CMK (cell line): ENCODE data around the gene FNBP1.

Experiments
- DNase-seq: peaks from one replicate; pipeline ENCODE4 v3.0.0-alpha.2; 2010; ENCODE audit warnings: low read depth

Gene FNBP1

DNA sequence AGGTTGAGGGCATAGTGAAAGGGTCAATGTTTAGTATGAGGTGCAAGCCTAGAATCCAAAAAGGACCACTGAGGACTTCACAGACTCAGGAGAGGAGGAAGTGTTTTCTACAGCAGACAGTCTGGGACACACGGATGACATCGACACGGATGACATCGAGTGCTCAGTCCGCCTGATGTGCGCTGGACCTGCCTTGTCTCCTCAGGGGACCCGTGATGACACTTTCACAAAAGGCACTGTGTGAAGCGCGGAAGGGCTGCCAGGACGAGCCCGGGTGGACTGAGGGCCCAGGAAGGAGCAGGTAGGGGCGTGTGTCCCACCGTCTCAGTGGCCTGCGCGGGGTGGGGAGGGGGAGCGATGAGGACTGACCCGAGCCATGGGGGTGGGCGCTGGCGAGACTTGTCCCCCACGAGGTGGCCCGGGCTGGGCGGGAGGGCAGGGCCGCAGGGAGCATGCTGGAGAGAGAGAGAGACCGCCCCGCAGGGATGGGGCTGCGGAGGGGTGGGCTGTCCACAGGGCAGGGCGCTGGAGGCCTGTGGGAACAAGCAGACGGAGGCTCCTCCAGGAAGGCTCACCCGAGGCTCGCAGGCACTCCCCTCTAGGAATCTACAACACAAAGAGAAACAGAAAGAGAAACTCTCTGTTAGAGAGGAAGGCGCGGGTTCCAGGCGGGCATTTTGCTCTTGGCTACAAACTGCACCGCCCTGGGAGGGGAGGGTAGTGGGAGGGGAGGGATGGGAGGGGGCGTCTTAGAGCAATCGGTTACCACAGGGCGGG, 152.9 kb downstream of the FNBP1 start:
- DNase-seq: no peak

DNA sequence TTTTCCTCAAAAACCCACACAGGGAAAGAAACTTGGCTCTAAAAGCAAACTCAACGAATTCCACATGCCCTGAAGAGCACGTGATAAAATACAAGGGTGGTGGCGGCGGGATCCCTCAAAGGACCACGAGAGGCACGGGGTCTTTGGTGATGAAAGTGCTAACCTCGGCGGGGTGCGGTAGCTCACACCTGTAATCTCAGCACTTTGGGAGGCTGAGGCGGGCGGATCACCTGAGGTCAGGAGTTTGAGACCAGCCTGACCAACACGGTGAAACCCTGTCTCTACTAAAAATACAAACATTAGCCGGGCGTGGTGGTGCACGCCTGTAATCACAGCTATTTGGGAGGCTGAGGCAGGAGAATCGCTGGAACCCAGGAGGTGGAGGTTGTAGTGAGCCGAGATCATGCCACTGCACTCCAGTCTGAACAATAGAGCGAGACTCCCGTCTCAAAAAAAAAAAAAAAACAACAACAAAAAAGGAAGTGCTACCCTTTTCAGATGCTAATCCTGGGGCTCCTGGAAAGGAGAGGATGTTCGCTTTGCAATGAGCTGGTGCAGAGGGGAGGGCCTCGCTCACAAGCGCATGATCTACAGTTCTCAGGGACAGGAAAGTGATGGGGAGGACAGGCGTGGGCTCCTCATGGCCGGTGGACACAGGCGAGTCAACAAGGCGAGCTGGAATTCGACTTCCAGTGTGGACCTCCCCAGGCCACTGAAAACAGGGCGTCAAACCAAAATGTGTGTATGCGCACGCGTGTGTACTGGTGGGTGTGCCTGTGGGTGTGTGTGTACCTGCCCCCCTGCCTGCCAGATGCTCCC, 153.7 kb downstream of the FNBP1 start:
- DNase-seq: no peak

DNA sequence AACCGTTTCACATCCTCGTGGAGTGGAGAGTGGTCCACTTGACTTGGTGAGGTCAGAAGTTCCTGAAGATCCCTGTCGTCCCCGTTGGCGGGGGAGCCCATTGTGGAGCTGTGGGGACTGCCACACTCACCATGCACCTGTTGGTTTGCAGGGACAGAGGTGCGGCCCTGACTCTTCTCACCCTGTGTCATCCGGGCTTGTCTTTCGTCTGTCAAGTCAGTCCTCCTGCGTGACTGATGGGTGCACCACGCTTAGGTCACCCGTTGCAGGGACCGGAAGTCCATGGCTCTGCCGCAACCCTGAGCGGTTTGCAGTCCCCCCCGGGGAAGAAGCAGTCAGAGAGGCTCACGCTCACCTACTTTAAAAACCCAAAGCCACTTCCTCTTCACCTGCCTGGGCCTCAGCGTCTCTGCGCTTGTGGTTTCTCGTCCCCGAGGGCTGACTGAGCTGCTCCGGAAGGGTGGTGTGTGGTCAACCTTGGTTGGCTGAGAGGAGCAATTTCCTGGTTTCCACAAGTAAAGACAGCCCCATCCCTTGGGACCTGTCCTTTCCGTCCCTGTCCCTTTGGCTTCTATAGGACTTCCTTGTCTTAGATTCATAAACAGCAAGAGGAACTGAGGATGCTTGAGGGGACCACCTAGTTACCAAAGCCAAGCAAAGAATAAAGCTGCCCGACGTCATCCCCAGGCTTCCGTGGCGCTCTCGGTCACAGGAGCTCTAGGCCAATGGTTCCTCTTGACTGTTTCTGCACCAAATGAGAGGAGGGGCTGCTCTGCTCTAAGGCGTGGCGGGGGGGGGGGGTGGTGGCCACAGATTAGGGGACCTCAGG, 154.5 kb downstream of the FNBP1 start:
- DNase-seq: no peak

DNA sequence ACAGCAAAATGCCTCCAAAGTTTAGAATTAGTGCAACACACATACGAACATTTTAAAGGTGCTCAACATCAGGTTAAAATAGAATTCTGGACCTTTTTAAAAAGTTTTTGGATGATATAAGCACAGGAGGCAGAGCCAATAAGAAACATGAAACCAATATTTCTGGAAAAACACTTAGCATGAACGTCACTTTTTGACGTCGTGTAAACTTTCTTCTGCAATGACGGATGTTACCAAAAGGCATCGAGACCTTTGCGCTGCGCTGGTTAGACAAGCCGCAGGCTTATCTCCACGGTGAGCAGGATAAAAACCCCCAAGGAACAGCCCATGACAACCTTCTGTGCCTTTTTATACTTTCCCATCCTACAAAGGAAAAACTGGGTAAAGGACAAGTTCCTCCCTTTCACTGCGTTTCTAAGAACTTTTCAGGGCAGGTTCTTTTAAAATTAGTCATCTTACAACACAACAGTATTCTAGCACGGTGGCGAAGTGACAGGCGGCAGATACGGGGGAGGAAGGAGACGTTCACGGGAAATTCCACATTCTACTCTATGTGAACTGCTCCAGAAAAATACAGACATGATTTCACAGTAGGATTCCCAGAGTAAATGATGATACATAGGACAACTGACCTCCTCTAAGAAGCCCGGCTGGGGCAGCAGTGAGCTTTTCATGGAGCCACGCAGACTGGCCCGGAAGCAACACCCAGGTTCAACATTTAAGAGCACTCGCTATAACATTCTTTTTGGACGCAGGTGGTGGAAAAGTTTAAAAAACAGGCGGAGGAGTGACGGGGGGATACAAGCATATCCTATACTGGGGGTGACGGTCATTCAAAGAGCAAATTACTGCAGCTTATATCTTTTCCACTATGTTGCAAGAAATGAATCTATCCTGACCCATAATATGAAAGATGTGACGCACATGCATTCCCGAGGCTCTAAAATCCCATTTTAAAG, 155.4 kb downstream of the FNBP1 start:
- no peak for DNase-seq

DNA sequence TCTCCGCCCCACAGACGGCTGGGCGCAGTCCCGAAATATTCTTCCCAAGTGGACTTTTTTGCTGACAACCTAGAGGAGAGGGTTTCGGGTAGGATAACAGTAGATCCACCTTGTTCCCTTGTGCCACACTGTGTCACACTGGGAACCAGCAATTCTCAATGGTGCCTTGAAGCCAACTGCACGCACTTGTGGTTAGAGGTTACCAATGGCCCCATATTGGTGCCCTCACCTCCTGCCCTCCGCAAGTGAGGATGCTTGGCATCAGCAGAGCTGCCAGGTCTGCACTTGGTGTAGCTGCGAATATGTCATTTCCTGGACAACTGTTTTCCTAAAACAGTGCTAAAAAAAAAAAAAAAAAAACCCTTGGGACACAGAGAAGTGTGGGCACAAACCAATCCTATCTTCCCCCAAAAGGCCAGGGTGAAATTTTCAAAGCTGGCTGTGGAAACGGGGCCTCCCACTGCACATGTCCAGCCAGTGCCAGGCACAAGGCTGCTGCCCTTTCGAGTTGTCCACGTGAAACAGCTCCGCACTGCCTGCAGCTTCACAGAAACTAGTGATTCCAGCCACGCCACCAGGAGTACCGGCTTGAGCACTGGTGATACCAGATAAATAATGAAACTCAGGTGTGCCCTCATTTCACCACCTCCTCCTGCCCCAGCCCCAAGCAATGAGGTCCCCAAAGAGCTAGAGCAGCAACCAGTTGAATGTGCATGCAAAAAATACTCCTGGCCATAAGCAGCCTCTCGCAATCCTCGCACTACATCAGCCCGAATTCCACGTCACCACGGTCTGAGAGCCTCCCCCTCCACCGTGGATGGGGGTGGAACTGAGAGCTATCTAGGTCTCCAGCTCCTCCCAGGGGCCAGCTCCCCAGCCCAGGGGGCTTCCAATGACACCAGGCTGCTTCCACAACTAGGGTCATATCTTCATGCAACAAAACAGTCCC, 156.5 kb downstream of the FNBP1 start:
- no peak for DNase-seq

DNA sequence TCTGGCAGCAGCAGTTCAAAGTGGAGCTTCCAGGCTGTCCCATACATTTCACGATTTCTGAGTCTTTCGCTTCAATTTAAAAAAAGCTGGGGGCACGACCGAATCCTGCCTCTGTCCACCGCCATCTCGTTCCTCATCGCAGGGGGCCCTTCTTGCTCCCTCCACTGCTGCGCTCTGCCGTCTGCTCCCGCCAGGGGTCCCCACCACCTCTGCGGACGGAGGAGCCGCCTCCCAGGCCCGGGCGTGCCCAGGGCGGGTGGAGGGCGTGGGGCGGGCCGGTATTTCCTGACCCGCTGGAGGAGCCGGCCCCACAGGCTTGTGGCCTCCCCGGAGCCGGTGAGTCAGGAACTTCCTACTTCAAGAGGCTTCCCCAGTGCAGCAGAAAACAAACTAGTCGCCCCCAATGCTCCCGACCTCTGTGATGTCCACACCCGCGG, 157.3 kb downstream of the FNBP1 start:
- DNase-seq: peak; percentile 78

DNA sequence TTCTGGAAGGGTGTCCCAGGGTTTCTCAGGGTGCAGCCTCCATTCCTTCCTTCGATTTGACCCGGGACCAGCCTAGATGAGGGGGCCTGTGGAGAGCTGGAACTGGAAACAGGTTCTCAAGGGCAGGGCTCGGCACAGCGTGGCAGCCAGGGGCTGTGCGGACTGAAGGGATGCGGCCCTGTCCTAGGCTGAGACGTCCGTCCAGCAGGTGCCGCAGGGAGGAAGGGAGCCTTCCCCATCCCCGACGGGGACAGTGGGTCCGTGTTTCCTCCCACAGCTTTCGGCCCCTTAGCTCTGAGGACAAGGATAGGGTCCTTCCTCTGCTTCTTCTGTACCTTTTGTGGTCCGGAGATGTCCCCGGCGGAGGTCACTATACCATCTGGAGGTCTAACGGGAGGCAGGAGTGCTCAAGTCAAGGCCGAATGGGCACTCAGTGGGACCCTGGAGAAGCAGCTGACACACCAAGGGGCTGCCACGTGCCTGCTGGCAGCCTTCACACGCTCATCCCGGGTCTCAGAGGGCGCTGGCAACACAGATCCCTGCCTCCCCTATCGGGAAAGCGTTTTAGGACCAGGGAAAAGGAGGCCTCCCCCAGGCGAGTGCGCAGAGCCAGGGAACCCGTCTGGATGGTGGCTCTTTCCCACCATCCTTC, 157.8 kb downstream of the FNBP1 start:
- DNase-seq: no peak

DNA sequence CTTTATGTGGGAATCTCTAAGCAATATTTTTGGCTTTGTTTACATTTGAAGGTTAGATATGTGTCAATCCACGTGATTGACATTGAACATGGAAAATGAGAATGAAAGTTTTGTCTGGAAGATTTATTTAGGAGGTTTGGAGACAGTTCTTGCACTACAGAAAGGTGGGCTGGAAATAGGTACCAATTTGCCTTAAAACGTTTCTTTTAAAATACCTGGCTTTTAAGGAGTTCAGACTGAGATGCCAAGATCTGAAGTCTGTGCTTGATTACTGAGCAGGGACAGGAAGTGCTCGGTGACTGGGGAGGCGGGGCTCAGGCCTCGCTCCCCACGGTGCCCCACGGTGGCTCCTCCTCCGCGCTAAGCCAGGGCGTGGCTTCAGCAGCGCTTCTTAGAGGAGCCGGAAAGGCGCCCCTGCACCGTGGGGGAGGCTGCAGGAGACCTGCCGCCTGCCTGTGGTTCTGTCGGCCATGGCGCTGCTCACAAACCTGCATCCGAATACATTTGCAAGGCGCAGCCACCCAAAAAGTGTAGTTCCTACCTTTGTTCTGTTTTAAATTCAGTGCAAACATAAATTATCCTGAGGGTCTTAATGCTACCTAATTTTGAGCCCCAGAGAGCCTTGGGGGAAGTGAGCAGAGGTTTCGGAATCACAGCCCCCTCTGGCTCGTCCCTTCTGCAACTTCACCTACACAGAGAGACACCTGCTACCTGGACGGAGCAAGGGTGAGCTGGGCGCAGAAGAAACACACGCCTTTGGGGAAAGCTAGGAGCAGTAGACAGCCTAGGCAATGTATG, 158.6 kb downstream of the FNBP1 start:
- DNase-seq: peak; percentile 82

DNA sequence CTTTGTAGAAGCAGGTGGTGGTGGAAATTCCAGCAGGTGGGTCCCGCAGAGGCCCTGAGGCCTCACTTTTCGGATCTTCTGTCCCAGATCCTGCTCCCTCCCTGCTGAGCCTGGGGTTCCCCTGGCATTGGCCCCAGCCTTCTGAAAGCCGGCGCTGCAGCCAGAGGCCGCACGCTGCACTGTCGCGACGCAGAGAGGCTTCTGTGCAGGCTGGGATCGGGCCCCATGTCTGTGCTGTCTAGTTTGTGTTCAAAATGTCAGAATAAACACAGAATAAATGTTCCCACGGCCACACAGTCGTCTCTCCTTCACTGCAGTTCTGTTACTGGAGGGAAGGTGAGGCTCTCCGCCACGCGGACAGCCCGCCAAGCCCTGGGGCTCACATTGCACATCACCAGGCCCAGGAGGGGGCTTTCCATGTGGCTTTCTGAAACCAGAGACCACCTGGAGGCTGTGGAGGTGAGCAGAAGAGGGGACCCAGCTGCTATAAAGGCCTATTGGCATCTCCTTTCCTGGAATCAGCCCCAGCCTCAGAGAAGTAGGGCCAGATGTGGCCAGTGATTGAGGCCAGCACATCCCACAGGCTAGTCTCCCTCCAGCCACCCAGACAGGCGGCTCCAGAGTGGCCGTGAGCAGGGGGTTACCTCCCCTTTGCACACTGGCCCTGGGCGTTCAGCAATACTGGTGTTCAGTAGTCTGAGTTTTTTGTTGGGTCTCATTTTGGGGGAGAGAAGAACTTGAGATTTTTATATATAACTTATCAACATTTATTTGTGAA, 161.3 kb downstream of the FNBP1 start:
- DNase-seq: no peak

DNA sequence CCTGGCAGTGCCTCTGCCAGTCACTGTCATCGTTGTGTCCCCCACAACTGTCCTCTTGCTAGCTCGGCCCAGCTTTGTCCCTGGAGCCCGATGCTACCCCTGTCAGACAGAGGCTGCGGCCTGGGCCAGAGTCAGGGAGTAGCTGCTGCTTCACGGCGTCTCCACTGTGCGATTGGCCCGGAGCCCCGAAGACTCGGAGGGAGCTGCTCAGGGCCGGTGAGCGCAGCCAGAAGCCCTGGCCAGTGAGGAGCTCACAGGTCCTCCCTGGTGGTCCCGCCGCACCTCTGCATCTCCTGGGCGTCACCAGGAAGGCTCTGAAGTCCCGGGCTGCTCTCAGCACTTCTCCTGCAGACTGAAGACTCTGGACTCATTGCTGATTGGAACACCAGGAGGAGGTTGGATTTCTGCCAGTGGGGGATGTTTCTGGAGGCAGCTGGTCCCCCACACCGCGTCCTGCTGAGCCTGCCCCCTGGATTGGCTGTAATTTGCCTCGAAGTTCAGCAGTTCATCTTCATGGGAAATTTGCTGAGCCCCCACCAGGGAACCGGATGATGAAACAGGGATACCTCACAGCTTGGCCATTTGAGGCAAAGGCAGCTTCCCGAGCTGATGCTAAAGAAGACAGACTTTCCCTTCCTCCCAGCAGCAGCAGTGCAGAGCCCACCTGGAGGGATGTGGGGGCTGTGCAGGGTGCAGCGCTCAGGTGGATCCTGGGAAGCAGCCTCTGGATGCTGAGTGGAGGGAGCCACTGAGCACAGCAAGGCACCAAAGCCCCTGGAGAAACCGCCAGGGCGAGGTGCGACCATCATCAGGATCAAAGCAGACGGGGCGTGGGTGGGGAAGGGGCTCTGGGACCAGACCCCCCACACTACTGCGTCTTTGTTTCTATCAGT, 162.1 kb downstream of the FNBP1 start:
- DNase-seq: no peak

DNA sequence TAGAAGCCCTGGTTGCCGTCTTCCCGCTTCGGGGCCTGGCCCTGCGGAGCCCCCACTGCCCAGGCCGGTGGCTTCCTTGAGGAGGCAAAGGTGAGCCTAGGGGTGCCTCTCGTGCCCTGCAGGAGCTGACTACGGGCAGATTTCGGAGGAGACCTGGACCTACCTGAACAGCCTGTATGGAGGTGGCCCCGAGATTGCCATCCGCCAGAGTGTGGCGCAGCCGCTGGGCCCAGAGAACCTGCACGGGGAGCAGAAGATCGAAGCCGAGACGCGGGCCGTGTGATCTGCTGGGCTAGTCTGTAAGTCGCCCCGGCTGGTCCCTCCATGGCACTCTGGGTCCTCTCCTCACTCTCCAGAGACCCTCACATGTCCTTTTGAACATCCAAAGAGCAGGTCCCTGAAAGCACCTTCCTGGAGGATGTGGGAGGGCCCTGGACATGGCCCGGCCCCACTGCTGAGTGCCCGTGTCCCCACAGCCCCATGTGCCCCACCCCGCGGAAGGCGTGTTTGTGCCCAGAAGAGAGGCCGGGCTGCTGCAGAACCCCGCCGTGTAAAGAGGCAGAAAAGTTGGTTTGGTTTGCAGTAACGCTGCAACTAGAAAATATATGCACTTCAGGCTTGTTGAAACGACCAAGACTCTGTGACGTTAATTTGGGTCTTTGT, 162.9 kb downstream of the FNBP1 start:
- no peak for DNase-seq

DNA sequence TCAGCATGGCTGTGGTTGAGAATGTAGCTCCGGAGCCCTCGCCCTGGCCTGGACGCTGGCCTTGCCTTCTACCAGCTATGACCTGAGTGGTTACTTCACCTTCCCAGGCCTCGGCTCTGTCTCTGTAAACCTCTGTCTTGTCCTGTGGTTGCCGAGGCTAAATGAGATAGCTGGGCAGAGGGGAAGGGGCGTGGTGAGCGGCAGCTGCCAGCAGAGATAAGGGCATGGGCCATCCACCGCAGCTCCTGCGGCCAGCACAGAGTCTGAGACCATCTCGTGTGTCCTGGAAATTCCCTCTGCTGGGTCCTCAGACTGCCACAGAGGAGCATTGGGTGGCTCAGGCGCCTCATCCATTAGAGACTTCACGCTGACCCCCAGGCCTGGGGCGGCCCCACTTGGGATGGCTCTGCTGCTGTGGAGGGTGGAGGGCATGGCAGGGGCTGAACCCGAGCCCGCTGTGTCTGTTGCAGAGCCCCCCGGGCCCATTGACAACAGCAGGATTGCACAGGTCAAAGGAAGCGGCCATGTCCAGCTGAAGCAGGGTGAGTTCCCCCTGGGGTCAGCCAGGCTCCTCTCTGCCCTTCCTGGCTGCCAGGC, 163.8 kb downstream of the FNBP1 start:
- peak; percentile 95 for DNase-seq

DNA sequence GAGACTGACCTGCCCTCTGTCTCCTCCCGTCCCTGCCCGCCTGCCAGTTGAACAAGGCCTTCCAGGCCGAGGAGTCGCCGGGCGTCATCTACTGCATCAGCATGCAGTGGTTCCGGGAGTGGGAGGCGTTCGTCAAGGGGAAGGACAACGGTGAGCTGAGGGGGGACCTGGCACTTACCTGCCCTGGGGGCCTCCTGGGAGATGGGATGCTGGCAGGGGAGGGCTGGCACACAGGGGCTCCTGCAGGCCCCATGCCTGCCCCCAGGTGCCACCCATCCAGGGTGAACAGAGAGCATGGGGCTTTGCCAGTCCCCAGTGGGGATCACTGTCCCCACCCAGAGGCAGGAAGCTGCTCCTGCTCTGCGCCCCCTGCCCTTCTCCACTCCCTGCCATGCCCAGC, 164.7 kb downstream of the FNBP1 start:
- DNase-seq: no peak

DNA sequence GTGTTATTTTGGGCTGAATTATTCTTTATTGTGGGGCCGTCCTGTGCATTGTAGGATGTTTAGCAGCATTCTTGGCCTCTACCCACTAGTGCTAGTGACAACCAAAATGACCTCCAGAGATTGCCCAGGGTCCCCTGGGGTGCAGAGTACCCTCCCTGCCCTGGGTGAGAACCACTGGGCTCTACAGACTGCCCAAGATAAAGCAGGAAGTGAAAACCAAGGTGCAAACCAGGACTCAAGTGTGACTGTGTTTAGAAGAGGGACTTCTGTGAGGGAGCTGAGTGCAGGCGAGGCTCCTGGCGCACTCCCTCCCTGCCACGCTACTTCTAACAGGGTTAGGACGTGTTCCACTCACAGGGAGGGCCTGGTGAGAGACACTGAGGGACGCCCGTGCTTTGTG, 166.2 kb downstream of the FNBP1 start:
- no peak for DNase-seq

DNA sequence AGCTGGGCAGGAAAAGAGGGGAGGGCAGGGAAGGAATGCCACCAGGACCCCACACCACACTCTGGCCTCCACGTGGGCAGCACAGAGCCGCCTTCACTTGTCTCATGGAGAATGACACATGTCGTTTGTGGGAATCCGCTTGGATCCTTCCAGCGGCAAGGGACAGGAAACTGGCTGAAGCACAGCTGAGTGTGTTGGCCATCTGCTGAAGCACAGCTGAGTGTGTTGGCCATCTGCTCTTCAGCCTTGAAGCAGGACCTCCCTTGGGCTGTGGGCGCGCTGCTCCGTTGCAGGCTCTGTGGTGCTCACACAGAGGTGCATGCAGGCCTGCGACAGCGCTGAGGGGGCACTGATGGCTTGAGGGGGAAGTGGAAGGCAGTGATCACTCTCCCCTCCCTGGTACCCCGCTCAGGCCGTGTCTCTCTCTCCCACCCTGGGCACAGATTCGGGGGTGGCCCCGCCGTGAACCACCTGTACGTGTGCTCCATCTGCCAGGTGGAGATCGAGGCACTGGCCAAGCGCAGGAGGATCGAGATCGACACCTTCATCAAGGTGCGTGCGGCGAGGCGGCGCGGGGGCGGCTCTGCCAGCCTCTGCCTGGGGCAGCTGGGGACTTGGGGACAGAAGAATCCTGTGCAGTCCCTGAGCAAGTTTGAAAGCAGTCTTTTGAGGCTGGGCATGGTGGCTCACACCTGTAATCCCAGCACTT, 167.1 kb downstream of the FNBP1 start:
- no peak for DNase-seq
